Rectal smooth muscle tissue (tissue), 1 donor: ENCODE measurements around the gene FAM13A.

ENCODE experiments used
- H3K27ac ChIP-seq: one replicate; pipeline ENCODE4 v1.7.0; 2013; ENCODE audit warnings: low read depth, low read length, inconsistent platforms
- H3K27me3 ChIP-seq: one replicate; pipeline ENCODE4 v1.7.0; 2013; ENCODE audit warnings: low read length; ENCODE audit not compliant: control insufficient read depth, insufficient read depth
- H3K36me3 ChIP-seq: one replicate; pipeline ENCODE4 v1.7.0; 2013; ENCODE audit warnings: low read length; ENCODE audit not compliant: control insufficient read depth, insufficient read depth
- H3K4me1 ChIP-seq: one replicate; pipeline ENCODE4 v1.7.0; 2013; ENCODE audit warnings: low read length; ENCODE audit not compliant: control insufficient read depth, insufficient read depth
- H3K4me3 ChIP-seq: one replicate; pipeline ENCODE4 v1.7.0; 2013; ENCODE audit warnings: low read length
- H3K9ac ChIP-seq: one replicate; pipeline ENCODE4 v1.7.0; 2013; ENCODE audit warnings: low read length

The FAM13A gene

GRCh38 chr4:88820698-88821415, 236.1 kb downstream of the FAM13A start:
- H3K4me1 ChIP-seq: peaks cover 11% of the 10 kb centered on the region
- no peaks in the 10 kb centered on the region for H3K27me3 ChIP-seq
- no peak overlapping the region for H3K9ac ChIP-seq
- H3K4me3 ChIP-seq: peak overlapping the region; percentile 57
- H3K36me3 ChIP-seq: no peaks in the 10 kb centered on the region
- peak overlapping the region; percentile 41 for H3K27ac ChIP-seq

GRCh38 chr4:88819818-88820697, 236.9 kb downstream of the FAM13A start:
- peaks cover 11% of the 10 kb centered on the region for H3K4me1 ChIP-seq
- no peak overlapping the region for H3K27ac ChIP-seq
- H3K27me3 ChIP-seq: no peaks in the 10 kb centered on the region
- no peaks in the 10 kb centered on the region for H3K36me3 ChIP-seq
- H3K4me3 ChIP-seq: peak overlapping the region; percentile 57
- no peak overlapping the region for H3K9ac ChIP-seq

DNA sequence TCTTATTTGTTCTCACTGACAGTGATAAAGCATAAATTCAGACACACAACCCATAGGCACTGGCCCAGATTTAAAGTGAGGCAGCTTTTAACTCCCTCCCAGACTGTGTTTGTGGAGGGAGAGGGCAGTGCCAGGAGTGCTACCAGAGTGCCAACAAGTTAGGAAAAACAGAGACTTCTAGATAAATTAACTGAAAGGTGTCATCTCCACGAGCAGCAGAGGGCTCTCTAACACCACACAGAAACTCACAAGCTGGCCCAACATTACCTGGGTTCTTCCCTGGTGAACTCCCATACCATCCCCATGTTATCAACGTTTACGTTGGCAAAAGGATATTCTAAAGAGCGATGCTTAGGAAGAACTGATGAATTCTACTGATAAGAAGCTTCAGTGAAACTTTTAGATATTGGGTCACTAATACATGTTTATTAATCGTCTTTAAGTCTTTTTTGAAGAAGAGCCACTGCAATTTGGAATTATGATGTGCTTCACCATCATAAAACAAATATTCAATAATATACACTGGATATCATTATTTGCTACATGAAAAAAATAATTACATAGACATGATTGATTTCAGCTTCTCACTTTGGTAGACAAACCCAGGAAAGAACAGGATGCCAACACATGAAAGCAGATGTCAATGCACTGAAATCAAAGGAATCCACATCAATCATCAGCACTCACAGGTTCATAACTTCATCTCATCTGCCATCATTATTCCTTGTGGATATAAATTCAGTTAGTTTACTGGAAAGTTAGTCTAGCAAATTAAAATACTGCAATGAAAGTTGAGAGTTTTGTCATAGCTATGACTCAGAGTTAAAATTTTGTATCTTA, 238.1 kb downstream of the FAM13A start:
- no peaks in the 10 kb centered on the region for H3K27me3 ChIP-seq
- H3K36me3 ChIP-seq: no peaks in the 10 kb centered on the region
- no peak overlapping the region for H3K9ac ChIP-seq
- H3K27ac ChIP-seq: no peak overlapping the region
- peaks cover 8% of the 10 kb centered on the region for H3K4me1 ChIP-seq
- H3K4me3 ChIP-seq: no peak overlapping the region

- H3K27ac ChIP-seq: no peak overlapping the region
- H3K36me3 ChIP-seq: no peaks in the 10 kb centered on the region
- H3K4me3 ChIP-seq: no peak overlapping the region
- no peak overlapping the region for H3K9ac ChIP-seq
- H3K27me3 ChIP-seq: no peaks in the 10 kb centered on the region
- peaks cover 6% of the 10 kb centered on the region for H3K4me1 ChIP-seq
Observed at GRCh38 chr4:88817740-88818139, 239.2 kb downstream of the FAM13A start.

GRCh38 chr4:88816360-88816759, 240.6 kb downstream of the FAM13A start:
- no peaks in the 10 kb centered on the region for H3K36me3 ChIP-seq
- no peak overlapping the region for H3K9ac ChIP-seq
- no peaks in the 10 kb centered on the region for H3K27me3 ChIP-seq
- no peak overlapping the region for H3K4me3 ChIP-seq
- H3K27ac ChIP-seq: no peak overlapping the region
- H3K4me1 ChIP-seq: peaks cover 6% of the 10 kb centered on the region

GRCh38 chr4:88814043-88814617, 242.9 kb downstream of the FAM13A start:
- Histone ChIP-seq H3K27ac (no peak overlapping the region), H3K36me3 (no peaks in the 10 kb centered on the region), H3K4me3 (no peak overlapping the region), H3K27me3 (no peaks in the 10 kb centered on the region), H3K4me1 (peaks cover 10% of the 10 kb centered on the region), H3K9ac (no peak overlapping the region)

DNA sequence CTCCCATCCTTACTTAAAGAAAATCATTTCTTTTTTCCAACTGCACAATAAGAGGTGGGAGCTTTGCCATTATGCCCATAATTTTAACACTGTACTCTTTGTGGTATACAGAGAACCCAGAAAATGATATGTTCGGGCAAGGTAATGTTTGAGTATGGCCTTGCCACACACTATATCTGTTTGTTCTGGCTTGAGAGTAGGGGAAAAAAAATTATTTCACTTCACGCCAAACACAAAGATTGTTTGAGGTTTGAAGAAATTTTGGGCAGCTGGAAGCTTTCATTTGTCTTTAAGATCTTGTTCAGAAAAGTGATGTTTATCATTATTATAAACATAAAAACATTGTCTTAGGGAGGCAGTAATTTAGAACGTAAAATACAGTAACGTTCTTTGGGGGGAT, 244.0 kb downstream of the FAM13A start:
- Histone ChIP-seq H3K4me3 (no peak overlapping the region), H3K27ac (no peak overlapping the region), H3K4me1 (peaks cover 4% of the 10 kb centered on the region), H3K36me3 (no peaks in the 10 kb centered on the region), H3K27me3 (no peaks in the 10 kb centered on the region), H3K9ac (no peak overlapping the region)

GRCh38 chr4:88812420-88812819, 244.6 kb downstream of the FAM13A start:
- Histone ChIP-seq H3K4me3 (no peak overlapping the region), H3K36me3 (no peaks in the 10 kb centered on the region), H3K27me3 (no peaks in the 10 kb centered on the region), H3K4me1 (peaks cover 4% of the 10 kb centered on the region), H3K9ac (no peak overlapping the region), H3K27ac (no peak overlapping the region)

- H3K27ac ChIP-seq: no peak overlapping the region
- no peak overlapping the region for H3K4me3 ChIP-seq
- H3K27me3 ChIP-seq: no peaks in the 10 kb centered on the region
- H3K4me1 ChIP-seq: peaks cover 4% of the 10 kb centered on the region
- H3K36me3 ChIP-seq: no peaks in the 10 kb centered on the region
- no peak overlapping the region for H3K9ac ChIP-seq
Observed at GRCh38 chr4:88811904-88812303, 245.1 kb downstream of the FAM13A start.

DNA sequence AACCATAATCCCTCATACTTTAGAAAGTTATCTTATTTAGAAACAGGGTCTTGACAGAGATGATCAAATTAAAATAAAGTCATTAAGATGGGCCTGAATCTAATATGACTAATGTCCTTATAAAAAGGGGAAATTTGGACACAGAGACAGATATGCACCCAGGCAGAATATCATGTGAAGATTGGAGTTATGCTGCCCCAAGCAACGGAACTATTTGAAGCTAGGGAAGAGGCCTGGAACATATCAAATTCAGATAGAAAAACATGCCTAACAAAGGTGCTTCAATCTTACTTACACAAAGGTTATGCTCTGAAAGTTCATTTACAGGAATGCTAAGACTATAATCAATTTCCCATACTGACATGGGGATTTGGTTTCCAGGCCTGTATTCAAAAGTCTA, 246.7 kb downstream of the FAM13A start:
- H3K9ac ChIP-seq: no peak overlapping the region
- H3K27ac ChIP-seq: no peak overlapping the region
- H3K36me3 ChIP-seq: no peaks in the 10 kb centered on the region
- H3K4me3 ChIP-seq: no peak overlapping the region
- H3K27me3 ChIP-seq: no peaks in the 10 kb centered on the region
- peaks cover 4% of the 10 kb centered on the region for H3K4me1 ChIP-seq

GRCh38 chr4:88809576-88810219, 247.3 kb downstream of the FAM13A start:
- no peak overlapping the region for H3K9ac ChIP-seq
- no peaks in the 10 kb centered on the region for H3K27me3 ChIP-seq
- H3K36me3 ChIP-seq: no peaks in the 10 kb centered on the region
- no peak overlapping the region for H3K27ac ChIP-seq
- no peak overlapping the region for H3K4me3 ChIP-seq
- H3K4me1 ChIP-seq: peaks cover 4% of the 10 kb centered on the region
